ENCODE data around the gene UBE2L5. TPM values are rescaled to one million over a fixed set of nuclear protein-coding genes. Genes with fewer than 3 reads are reported as not detected.
A peak's percentile ranks its signal among the peaks of the same experiment; 100 is the strongest.

Gene UBE2L5
- total and polyA plus RNA-seq, 2 of the 13 experiments (the other 11 are each of a cell fraction or from before 2014, with no cell fraction given), result 0.13 TPM; not detected in 1

GRCh38 chr13:30465593-30466357 is 43.5 kb downstream of the UBE2L5 start, which contains the start of gene HMGB1 (continued):
- TF ChIP-seq U2AF2 (IDR thresholded peaks at IDR 0.05; ENCODE audit: low read depth, low read length) (no peak), ZNF350 (CRISPR knock-in tag; IDR thresholded peaks at IDR 0.05; ENCODE audit: borderline replicate concordance, low read depth) (no peak), GMEB2 (CRISPR knock-in tag; IDR thresholded peaks at IDR 0.05; ENCODE audit: low read depth) (no peak), FOXP1 (IDR thresholded peaks at IDR 0.05) (no peak), FOXP1 (CRISPR knock-in tag; IDR thresholded peaks at IDR 0.05) (no peak), HHEX (CRISPR knock-in tag; IDR thresholded peaks at IDR 0.05) (no peak), HNRNPUL1 (IDR thresholded peaks at IDR 0.05; ENCODE audit: low read depth, low read length) (no peak), ATF4 (CRISPR knock-in tag; IDR thresholded peaks at IDR 0.05) (peak in 1 of 2 experiments; percentile 63; a peak in 1 of 4 replicates), ZNF263 (CRISPR knock-in tag; IDR thresholded peaks at IDR 0.05) (no peak), EZH2 (conservative IDR thresholded peaks at IDR 0.05; ENCODE audit: low read depth, low read length) (no peak), ZNF10 (CRISPR knock-in tag; IDR thresholded peaks at IDR 0.05; ENCODE audit: borderline replicate concordance, low read depth) (no peak), NCOA5 (CRISPR knock-in tag; IDR thresholded peaks at IDR 0.05) (no peak), ZNF281 (CRISPR knock-in tag; IDR thresholded peaks at IDR 0.05; ENCODE audit: borderline replicate concordance) (no peak), TGIF2 (CRISPR knock-in tag; IDR thresholded peaks at IDR 0.05) (peak; percentile 99), TCF7 (IDR thresholded peaks at IDR 0.05; ENCODE audit: low read depth) (no peak), PCBP2 (optimal IDR thresholded peaks at IDR 0.05; ENCODE audit: low read depth, low read length, poor library complexity, severe bottlenecking) (no peak), PCBP1 (IDR thresholded peaks at IDR 0.05; ENCODE audit: borderline replicate concordance, low read depth, low read length) (0 out of 2 replicates have a peak, but pooled peaks have one; percentile 69), ZNF484 (CRISPR knock-in tag; IDR thresholded peaks at IDR 0.05; ENCODE audit: borderline replicate concordance, low read depth) (no peak), RARG (CRISPR knock-in tag; IDR thresholded peaks at IDR 0.05; ENCODE audit: low read depth) (no peak), NBN (conservative IDR thresholded peaks at IDR 0.05) (no peak), TFDP2 (CRISPR knock-in tag; IDR thresholded peaks at IDR 0.05) (peak; percentile 99)

Measured in HepG2 (cell line).